NCI-H2107 treated with DMSO at 0.1 percent for 48 hours (cell line): ENCODE measurements around the gene TMEM14A.
"Not testable (repeated sequence)": the region's sequence is repeated elsewhere in the genome, so short reads cannot be mapped to it uniquely, and the experiment has no call there.

ENCODE experiments used
- DNase-seq: peaks from one replicate; lab custom pipeline; 2025; ENCODE audit not compliant: unreplicated experiment; lab: John Stamatoyannopoulos, UW

TMEM14A gene

DNA sequence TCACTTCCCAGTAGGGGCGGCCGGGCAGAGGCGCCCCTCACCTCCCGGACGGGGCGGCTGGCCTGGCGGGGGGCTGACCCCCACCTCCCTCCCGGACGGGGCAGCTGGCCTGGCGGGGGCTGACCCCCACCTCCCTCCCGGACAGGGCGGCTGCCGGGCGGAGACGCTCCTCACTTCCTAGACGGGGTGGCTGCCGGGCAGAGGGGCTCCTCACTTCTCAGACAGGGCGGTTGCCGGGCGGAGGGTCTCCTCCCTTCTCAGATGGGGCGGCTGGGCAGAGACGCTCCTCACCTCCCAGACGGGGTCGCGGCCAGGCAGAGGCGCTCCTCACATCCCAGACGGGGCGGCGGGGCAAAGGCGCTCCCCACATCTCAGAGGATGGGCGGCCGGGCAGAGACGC is 15.0 kb upstream of the TMEM14A start:
- DNase-seq: not testable (repeated sequence)

DNA sequence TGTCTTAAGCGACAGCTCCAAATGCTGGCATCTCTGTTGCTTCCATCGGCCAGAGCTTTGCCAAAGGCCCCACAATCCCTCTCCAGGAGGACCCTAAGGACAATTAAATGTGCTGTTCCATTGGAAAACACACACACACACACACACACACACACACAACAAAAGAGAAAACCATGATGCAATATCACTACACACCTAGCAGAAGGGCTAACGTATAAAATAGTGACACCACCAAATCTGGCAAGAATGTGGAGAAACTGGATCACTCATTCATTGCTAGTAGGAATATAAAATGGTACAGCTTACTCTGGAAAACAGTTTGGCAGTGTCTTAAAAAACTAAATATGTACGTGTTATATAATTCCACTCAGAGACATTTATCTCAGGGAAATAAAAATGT is 13.0 kb upstream of the TMEM14A start:
- DNase-seq: no peak

DNA sequence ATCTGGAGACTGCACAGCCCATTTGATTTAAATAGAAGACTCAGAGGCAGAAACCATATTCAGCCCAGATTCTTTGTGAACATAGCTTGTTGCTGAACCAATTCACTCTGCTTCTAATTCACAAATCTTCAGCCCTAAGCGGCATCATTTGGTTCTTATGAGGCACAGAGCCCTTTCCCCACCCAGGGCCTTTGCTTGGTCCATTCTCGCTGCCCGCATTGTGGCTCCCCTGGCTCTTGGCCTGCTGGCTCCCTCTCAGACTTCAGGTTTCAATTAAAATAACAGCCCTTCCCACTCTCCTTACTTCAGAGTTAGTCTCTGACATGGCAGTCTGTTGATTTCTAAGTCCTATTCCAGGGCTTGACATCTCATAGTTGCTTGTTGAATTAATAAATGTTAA is 9.4 kb upstream of the TMEM14A start:
- DNase-seq: no peak

DNA sequence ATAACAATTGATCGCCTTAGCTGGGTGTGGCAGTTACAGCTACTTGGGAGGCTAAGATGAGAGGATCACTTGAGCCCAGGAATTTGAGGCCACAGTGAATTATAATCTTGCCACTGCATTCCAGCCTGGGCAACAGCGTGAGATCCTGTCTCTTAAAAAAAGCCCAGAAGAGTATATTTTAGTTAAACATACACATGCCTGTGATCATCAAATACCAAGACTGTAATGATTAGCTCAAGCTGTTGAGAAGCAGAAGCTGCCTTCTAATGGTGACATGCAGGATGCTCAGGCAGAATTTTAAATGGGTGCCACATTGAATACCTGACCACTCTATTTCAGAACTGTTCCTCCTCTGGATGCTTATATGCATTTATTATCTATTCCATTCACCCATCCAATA is 8.9 kb upstream of the TMEM14A start:
- DNase-seq: no peak

DNA sequence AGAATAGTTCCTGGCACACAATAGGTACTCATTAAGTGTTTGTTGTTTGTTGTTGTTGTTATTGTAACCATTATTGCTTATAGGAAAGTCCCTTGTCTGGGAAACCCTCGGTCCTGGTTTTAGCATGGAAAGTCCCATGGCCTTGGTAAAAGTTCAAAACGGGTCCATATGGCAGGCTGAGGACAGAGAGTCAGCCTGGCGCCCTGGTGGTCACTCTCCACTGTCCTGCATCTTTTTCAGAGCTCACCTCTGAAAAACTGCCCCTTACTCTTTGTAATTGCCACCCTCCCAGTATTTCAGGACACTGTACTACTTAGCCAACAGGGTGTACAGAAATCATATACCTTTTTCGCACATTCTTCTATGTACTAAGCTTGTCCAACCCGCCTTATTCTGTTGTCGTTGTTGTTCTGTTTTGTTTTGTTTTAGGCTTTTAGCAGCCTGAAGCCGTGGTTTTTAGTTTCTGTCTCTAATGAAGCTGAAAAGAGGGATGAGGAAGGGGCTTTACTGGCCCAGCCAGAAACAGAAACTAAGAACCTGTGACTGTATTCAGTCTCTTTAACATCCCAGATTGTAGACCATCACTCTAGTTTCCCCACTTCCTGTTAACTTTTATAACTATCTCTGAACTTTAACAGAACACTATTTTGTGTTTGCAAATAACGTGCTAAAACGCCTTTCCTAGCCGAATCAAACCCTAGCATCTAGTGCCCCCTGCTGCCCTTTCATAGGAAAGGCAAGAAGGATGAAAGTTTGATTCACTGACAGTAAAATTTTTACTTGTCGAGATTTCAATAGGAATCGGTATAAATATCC is 7.6 kb upstream of the TMEM14A start:
- peak; percentile 45 for DNase-seq

DNA sequence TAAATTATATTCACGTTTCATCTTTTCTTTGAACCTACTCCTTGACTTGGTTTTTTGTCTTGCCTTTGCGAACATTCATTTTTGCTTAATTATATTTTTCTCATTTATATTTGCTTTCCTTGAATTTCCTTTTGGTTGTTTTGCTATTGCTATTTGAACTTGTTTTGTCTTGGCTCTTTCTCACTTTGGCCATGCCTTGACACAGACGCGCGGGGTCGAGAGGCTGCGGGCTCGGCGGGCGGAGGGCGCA is 7.1 kb upstream of the TMEM14A start:
- DNase-seq: no peak

DNA sequence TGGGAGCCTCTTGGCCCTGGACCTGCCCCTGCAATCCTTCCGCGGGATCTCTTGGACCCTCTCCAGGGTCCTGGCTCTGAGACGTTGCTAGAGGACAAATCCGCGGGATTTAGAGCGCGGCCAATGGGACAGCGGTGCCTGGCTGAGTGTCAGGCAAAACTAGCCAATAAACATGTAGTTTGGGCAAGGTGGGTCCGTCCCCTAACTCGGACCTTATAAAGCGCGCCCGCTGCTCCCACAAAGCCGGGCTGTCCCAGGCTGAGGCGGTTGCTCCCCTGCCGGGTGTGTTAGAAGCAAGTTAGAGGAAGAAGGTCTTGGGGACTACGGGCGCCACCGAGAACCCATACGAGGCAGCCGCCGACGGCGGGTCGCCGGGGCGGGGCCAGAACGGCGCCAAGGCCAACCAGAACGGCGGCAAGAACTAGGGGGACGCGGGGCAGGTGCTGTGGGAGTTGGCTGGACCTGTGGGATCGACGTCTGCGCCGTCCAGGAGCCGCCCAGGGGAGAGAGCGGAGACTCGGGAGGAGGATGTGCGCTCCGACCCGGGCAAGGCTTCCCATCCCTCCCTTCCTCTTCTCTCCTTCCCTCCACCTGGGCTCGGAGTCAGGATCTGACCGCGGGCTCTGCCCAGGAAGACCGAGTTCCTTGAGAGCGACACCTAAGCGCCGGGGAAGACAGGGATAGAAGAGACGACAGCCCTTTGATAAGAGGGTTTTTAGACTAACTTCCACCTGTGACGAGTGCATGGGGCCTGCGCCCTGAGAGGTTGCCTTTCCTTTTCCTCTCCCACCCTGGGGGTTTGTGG is 6.5 kb upstream of the TMEM14A start:
- DNase-seq: peak; percentile 81

DNA sequence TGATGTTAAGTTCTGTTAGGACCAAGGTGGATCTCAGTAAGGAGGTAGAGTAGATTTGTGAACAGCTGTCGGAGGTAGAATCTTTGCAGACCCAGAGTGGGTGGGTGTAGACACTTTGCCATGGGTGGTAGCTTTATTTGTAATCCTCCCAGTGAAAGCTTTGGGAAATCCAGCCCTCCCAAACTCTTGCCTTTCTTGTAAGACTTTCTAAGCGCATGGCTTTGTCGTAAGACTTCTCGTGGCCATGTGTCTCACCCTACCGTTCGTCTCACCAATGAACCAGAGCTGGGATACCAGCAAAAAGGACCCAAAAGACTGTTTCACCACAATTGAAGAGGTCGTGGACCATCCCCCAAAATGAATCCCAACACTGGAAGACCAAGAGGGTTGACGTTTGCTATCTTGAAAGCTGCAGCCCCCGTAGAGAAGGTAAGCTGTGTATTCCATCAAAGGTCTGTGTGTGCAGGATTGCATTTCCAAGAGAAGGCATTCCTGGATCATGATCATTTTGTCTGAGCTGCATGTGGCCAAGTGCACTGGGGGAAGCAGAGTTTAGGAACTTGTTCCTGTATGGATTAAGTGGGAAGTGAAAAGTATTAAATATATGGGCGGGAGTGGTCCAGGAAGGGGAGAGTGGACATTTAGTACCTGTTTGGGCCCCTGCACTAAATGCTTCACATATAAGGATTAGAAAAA is 5.8 kb upstream of the TMEM14A start:
- no peak for DNase-seq

DNA sequence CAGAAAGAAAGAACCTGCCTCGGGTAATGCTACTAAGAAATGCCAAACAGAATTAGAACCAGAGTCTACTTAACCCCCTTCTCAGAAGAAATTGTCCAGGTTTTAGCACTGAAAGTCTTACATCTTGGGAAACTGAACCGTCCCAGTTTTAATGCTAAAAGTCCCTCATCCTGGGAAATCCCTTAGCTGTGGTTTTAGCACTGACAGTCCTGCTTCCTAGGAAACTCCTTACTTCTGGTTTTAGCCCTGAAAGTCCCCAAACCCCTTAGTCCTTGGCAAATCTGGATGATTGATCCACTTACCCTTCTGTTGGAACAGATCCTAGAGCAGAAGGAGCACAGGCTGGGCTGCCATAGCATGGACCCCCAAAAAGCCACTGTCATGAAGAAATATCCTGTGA is 4.8 kb upstream of the TMEM14A start:
- DNase-seq: no peak

DNA sequence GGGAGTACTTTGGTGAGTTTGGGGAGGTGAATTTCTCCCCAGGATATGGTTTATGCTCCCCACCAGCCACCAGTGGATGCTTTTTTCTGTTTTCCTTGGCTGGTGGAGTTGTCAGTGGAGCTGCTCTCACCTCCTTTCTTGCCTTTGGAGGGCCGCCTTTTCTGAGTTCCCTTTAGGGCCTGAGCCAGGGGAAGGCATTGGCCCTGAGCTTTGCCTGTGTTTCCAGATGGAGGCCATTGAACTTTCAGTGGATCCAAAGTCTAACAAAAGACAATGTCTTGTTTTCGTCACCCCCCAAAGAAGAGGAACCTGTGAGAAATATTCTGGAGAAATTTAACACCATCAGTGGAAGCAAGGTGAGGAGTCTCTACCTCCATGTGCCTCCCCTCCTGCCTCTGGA is 4.4 kb upstream of the TMEM14A start:
- no peak for DNase-seq

DNA sequence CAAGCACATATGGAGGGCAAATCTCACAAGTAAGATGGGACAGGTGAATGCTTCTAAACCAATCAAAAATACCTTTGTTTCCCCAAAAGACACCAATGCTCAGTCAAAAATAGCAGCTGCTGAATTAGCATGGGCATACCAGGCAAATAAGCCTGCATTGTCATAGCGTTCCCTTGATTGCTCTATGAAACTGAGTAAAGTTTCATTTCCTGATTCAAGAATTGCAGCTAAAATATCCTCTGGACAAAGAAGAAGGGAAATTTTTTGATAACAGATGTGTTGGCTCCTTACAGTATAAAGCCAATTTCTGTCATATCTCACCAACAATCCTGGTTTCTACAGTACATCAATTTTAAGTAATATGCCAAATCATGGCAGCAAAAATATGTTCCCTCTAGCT is 3.3 kb upstream of the TMEM14A start:
- DNase-seq: no peak

DNA sequence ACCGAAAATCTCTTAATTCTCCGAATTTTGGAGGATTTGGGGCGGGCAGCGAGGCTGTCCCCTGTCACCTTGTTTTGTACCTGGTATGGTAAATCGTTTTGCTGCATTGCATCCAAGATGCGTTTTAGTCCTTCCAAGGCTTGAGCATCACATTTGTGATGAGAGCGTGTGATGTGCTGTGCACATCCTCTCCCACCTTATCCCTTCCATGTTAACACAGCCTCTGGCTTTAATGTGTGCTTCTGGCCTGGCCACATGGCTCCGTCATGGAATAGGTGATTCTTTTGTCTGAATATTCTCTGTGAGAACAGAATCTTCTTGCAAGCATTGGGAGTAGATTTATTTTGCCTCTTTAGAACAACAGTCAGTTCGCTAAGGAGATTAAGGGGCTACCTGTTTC is 763 bp downstream of the TMEM14A start:
- no peak for DNase-seq

DNA sequence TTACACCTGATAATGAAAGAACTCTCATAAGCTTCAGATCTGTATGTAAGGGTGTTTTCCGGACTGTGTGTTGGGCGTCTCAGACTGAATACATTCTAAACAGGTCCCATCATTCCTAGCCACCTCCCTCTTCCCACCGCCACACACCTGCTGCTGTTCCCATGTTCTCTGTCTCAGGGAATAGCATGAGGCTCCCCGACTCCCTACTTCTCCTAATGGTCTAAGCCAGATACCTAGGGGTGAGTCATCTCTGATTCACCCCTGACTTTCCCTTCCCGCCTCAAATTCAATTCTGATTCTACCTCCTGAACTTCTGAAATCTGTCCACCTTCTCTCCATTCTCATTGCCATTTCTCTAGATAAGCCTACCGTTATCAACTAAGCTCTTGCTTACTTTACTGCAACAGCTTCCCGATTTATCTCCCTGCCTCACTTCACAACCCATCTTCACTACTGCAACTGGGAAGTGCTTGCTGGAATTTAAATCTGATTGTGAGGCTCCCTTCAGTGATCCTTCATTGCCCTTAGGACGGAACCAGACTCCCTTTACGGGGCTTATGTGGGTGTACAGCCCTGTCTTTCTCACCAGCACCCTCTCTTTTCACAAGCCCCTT is 1.6 kb downstream of the TMEM14A start:
- no peak for DNase-seq

DNA sequence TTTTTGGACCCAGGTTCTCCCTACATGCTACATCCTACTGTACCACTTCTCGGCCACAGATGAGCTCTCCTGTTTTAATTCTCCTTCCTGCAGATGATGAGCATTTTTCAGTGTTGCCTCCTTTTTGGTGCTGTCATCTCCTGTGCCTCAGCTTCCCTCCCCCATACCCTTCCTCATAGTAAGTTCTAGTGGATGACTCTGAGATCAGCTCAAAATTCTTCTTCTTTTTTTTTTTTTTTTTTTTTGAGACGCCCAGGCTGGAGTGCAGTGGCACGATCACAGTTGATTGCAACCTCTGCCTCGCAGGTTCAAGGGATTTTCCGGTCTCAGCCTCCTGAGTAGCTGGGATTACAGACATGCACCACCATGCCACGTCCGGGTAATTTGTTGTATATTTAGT is 3.8 kb downstream of the TMEM14A start:
- DNase-seq: no peak

DNA sequence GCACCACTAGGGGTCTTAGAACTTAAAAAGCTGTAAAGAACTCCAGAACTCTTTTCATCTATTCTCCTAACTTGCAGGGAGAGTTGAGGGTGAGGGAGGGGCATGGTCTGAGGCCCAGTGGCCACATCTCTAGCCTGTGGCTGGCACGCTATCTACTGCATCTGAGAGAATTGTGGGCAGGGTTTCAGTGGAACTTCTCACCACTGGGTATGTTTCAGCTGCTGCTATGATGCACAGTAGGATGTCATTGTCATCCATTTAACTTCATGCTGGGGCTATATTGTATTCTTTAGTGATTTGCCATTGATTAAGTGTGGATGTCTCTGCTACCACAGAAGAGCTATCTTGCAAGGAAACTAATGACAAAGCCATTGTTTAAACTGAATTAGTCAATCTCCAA is 4.5 kb downstream of the TMEM14A start:
- DNase-seq: no peak

DNA sequence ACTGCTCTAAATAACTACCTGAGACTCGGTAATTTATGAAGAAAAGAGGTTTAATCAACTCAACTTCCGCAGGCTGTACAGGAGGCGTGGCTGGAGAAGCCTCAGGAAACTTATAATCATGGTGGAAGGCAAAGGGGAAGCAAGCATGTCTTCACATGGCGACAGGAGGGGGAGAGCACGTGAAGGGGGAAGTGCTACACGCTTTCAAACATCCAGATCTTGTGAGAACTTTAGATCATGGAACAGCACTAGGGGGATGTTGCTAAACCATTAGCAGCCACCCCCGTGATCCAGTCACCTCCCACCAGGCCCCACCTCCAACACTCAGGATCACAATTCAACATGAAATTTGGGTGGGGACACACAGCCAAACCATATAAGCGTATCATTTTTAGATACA is 5.7 kb downstream of the TMEM14A start:
- not testable (repeated sequence) for DNase-seq

DNA sequence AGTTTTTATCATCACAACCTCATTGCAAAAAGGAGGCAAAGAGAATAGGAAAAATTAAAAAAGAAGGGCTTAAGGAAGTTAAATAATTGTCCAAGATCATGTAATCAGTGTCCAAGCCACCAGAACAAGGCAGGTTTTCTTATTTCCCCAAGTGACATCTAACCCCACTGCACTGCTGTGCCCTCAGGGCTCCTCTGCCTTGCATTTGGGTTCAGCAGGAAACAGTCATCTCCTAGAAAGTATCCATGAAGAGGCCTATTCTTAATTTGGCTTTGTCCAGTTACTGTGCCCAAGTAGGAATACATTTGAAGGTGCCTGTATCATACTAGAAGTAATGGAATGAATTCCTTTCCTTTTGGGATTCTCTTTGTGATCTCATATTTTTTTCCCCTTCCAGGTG is 10.5 kb downstream of the TMEM14A start:
- DNase-seq: no peak

DNA sequence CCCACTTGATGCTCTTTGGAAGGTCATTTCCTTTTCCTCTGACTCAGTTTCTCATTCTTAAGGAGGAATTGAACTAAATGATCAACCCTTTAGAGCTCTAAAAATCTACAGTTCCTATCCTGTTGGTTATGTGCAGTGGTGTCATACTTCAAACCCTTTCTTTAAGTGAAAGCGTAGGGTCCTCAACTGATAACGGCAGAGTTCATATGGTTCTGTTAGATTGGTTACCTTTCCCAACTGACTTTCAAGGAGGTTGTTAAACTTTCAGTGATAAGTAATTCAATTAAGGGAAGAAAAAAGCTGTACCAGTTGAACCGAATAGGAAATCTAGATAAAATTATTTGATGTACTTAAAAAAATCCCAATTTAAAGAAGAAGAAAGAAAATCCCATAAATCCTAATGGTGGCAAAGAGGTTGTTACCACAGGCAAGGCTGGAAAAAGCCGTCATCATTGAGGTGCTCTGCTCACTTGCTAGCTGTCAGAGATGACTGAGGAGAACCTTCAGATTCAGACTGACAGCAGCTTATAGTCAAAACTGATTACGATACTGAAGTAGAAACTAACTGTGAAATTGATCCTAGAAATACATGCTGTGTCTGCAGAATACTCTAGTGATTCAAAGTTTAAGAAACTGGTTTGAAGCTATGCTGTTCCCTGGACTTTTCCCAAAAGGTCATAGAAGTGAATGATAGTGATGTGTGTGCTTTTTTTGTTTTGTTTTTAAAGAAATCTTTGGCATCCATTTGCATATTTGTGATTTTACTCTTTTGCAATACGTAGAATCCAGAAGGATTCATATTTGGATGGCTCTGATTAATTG is 16.2 kb downstream of the TMEM14A start:
- no peak for DNase-seq

DNA sequence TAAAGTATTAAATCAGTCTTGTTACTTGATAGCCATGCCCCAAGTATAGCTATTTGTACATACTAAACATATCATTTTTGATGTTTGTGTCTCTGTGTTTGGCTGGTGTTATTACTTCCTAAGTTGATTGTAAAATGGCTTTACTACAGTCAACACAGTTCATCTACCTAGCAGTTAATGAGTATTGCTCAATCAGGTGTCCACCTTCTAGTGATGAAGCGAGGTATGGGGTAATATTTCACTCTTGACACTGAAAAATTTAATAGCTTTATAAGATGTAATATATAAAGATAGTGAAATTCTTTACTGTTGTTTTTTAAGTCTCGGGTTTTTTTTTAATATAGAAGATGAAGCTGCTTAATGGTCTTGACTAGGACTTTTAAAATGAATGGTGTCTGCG is 18.9 kb downstream of the TMEM14A start:
- DNase-seq: no peak

DNA sequence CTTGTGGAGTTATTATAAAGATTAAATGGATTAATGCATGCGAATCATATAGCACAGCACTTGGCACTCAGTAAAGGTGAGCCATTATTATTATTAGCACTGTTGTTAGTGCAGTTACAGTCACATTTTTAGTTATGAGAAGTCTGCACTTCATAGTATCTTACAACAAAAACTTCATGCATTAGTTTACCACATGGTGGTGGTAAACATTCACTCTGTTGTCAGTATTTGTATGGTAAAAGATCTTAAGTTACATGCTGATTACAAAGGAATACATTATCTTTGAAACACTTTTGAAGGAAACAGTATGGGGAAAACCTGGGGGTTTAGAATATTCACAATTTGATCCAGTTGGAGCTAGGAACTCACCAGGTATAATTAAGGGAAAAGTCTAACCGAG is 20.8 kb downstream of the TMEM14A start:
- peak; percentile 2 for DNase-seq

DNA sequence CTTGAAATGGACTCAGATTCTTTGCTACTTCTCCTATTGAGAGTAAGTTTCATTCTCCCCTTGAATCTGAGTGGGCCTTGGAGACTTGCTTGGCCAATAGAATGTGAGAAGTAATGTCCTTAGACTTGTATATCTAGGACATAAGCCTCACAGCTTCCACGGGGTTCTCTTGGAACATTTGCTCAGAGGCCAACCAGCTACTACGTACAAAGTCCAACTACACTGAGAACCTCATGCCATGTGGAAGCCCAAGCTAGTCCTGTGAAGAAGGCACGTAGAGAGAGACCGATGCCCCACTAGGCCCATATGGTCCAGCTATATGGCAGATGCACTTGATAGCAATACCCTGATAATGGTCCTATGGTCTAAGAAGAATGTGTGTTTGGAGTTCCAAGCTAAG is 22.9 kb downstream of the TMEM14A start:
- DNase-seq: no peak
